ENCODE measurements around the gene MYH3.

DNA sequence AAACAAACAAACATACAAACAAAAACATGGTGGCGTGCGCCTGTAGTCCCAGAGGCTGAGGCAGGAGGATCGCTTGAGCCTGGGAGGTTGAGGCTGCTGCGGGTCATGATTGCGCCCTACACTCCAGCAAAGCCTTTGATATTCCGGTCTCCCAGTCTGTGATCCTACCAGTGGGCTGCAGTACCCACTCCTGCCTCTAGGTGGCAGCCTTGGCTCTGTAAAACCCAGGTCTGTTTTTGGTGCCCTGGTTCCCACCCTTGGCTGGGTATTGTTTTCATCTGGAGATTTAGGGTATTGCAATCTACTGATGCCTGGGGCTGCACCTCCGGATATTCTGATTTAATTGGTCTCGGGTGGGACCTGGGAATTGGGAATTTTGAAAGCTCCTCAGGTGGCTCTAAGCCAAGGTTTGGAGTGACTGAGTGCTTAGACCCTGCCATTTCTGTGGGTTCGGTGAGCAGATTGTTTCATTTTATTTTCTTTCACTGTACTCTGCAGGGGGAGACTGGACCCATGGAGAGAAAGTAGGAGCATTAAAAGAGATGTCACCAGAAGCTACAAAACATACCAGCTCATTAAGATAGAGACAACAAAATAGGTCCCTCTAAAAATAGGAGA lies 40.5 kb downstream of the MYH3 start:
- TF ChIP-seq GABPA (IDR thresholded peaks at IDR 0.05 in 1 of 2, conservative IDR thresholded peaks at IDR 0.05 in 1 of 2) (no peak), RAD21 (IDR thresholded peaks at IDR 0.05) (peak; percentile 63 to 77)
- TF ChIP-seq, protein P1, sequence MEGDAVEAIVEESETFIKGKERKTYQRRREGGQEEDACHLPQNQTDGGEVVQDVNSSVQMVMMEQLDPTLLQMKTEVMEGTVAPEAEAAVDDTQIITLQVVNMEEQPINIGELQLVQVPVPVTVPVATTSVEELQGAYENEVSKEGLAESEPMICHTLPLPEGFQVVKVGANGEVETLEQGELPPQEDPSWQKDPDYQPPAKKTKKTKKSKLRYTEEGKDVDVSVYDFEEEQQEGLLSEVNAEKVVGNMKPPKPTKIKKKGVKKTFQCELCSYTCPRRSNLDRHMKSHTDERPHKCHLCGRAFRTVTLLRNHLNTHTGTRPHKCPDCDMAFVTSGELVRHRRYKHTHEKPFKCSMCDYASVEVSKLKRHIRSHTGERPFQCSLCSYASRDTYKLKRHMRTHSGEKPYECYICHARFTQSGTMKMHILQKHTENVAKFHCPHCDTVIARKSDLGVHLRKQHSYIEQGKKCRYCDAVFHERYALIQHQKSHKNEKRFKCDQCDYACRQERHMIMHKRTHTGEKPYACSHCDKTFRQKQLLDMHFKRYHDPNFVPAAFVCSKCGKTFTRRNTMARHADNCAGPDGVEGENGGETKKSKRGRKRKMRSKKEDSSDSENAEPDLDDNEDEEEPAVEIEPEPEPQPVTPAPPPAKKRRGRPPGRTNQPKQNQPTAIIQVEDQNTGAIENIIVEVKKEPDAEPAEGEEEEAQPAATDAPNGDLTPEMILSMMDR (IDR thresholded peaks at IDR 0.05; ENCODE audit: low read depth, low read length, missing input control), result peak; percentile 96
